HG02981 (cell line): ENCODE measurements around the gene HM13.
"Not testable (repeated sequence)": the region's sequence is repeated elsewhere in the genome, so short reads cannot be mapped to it uniquely, and the experiment has no call there.

ENCODE experiments used
- ATAC-seq: cut with Tn5 transposase; IDR thresholded peaks from one replicate; pipeline ENCODE4 v1.9.1; 2021; ENCODE audit warnings: mild to moderate bottlenecking, moderate library complexity; ENCODE audit not compliant: unreplicated experiment

The HM13 gene

DNA sequence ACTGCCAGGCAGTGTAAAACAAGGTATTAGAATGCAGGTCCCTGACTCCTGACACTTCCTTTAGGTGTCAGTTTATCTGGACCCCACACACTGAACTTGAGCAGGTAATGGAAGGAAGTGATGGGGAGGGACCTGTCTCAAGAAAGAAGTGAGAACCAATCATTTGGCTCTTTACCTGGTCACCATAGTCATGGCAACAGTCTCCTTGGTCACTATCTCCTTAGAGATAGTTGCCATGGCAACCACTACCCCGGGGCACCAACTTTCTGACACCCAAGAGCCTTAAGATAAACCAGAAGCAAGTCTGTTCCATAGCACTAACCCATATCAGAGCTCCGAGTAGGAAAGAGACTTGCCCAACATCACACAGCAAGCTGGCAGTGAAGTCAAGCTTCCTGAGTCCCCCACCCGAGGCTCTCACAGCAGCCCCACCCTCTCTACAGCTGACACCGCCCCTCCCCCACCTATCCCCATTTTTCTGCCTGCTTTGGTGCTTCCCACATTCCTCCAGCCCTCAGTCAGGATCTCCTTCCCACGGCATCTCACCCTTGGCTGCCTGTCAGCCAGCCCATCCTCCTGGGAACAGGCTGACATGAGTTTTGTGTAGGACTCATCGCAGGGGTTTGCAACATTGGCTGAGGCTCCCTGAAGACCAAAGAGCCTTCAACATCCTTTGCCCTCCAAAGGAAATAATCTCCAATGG, 16.3 kb upstream of the HM13 start:
- no peak for ATAC-seq

DNA sequence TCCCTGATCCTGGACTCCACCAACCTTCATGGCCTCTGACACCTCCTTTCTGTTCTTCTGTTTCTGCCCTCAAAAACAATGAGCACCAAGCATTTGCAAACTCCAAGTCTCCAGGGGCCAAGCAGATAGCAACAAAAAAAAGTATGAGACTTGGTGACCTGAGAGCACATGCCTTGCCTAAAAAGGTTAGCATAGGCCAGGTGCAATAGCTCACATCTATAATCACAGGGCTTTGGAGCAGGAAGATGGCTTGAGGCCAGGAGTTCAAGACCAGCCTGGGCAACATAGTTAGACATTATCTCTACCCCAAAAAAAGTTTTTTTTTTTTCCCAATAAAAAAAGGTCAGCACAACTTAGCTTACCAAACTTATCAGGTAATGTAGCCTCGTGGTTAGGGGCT, 13.7 kb upstream of the HM13 start:
- ATAC-seq, result no peak

DNA sequence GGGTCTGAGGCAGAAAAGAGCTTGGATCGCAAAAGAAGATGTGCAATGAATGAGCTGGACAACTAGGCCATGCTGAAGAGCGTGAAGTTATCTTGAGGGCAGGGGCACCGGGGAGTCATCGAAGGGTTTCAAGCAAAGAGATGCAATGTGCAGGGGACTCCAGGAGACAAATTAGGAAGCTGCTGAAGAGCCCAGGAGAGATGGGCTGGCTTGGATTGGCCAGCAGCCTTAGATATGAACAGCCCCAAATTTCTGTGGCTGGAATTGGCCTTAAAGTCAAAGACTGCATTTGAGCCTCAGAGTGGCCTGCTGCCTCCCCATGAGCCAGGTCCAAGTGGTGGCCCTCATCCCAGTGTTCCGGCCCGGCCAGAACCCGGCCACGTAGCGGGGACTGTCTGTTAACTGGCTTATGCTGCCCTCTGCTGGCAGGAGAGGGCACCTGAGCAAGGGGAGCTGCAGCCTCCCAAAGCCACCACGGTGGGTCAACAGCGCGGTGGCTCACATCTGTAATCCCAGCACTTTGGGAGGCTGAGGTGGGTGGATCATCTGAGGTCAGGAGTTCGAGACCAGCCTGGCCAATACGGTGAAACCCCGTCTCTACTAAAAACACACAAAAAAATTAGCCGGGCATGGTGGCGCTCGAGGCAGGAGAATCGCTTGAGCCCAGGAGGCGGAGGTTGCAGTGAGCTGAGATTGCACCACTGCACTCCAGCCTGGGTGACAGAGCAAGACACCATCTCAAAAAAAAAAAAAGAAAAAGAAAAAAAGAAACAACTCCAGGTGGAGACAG, 11.2 kb upstream of the HM13 start:
- ATAC-seq, result peak; percentile 93

DNA sequence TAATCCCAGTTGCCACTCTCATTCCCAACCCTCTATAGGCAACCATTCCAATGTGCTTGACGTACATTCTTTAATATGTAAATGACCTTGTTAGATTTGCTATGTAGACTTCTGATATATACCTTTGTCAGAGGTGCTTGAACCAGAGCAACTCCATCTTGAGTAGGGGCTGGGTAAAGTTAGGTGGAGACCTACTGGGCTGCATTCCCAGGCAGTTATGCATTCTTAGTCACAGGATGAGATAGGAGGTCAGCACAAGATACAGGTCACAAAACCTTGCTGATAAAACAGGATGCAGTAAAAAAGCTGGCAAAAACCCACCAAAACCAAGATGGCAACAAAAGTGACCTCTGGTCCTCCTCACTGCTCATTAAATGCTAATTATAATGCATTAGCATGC, 8.3 kb upstream of the HM13 start:
- no peak for ATAC-seq

DNA sequence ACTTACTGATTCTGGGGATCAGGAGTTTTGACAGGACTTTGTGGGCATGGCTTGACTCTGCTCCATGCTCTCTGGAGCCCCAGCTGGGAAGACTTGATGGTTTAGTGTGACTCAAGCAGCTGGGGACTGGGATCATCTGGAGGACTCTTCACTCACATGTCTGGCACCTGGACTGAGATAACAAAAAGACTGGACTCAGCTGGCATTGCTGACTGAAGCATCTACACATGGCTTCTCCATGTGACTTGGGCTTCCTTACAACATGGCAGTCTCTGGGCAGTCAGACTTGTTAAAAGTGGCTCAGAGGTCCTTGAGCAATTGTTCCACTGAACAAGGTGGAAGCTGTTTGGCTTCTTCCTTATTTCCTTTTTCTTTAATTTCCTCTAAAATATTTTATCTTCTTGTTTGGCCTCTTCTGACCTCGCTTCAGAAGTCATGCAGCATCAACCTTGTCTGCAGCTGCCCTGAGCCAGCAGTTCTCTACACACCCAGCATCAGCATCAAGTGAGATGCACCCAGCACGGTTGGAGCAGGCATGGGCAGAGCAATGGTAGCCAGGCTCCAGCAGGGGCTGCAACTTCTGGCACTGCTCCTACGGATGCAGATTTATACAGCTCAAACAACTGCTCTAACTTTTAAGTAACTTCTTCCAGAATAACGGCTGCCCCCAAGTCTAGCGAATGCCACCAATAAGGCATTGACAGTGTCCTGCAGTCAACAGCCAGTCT, 5.6 kb upstream of the HM13 start:
- ATAC-seq, result no peak

DNA sequence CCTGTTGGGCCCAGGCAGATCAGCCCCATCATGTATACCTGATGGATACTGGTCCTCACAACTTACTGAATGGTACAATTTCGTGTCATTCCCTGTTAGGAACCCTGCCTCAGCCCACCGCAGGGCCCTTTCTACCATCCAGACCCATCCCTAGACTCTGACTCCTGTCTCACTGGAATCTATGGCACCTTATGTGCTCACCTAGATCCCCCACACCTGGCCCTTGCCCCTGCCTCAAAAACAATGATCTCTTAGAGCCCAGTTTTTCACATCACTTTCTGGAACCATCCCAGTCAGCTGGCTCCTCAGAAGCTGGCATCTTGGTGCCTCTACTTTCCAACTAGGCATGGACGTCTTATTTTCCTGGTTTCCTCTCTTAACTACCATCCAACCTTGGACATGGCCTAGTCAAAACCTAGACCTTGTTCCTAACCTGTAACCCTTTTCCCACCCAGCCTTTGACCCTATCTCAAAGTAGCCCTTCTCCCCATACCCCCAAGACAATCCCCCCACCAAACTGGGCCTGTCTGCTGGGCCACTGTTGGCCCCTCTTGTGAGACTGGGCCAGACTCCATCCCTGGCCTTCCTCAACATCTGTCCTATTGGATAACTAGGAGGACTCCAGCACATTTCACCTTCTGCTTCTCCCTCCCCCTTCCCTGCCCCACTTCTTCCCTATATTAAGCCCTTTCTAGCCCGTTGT, 981 bp downstream of the HM13 start:
- ATAC-seq, result no peak

DNA sequence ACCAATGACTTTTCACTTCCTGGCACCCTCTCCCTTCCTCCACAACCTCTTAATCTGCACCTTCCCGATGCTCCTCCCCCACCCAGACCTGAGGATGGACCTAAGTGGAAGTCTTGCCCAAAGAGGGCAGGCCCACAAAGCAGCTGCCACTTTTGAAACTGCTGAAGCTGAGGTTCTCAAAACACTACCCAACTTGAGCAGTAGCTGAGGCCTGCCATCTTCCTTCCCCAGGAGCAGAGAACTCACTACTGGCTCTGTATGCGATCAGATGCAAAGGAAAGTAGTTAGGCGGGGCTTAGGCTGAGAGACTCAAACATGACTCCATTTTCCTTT, 1.5 kb downstream of the HM13 start:
- no peak for ATAC-seq

DNA sequence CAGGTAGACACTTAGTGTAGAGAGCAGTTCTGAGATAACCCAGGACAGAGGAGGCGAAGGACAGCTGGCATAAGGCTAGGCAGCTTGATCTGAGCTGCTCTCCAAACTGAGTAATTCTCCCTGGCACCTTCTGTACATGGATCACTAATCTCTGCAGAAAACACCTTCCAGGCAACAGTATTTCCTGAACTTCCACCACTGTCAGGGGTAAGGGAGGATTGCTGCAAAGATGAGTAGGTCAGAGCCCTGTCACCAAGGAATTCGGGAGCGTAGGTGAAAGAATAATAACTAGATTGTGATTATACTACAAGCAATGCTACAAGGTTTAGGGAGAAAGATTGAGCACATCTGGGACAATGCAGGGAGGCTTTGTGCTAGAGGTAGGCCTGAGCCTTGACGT, 1.9 kb downstream of the HM13 start:
- ATAC-seq, result no peak

DNA sequence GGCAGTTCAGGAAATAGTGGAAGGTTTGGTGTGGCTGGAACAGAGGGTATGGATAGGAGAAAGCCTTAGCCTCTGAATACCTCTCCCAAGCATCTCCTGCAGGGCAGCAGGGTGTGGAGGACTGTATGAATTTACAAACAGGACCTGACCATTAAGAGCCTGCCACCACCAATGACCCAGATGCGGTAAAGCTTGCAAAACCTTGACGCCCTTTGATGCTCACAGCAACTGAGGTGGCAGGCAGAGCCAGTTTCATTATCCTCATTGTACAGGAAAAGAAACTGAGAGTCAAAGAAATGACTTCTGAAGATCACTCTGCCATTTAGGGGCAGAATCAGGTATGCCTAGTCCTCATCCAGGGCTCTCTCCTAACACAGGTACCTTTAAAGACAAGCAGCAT, 2.4 kb downstream of the HM13 start:
- ATAC-seq, result no peak

DNA sequence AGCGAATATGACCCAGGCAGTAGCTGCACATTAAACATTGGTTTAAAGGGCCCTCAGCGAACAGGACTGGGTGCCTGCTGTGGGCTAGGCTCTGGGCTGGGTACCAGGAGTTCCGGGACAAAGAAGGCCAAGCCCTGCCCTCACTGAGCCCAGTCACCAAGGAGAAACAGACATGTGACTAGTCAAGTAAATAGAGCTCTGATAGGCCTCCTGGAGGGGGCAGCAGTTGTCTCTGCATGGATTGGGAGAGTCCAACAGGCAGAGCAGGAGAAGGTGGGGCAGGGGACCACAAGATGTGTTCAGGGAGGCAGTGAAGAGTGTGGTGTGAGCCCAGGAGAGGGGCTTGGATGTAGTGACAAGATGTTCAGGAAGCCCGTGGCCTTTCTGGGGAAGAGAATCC, 3.1 kb downstream of the HM13 start:
- no peak for ATAC-seq

DNA sequence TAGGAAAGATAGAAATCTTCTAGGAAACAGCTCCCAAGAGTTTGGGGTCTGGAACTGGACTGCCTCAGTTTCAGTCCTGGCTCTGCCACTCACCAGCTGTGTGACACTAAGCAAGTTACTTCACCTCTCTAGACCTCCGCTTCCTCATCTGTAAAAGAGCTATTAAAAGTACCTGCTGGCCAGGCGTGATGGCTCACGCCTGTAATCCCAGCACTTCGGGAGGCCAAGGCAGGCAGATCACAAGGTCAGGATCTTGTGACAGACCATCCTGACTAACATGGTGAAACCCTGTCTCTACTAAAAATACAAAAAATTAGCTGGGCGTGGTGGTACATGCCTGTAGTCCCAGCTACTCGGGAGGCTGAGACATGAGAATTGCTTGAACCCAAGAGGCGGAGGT, 7.0 kb downstream of the HM13 start:
- ATAC-seq, result not testable (repeated sequence)

DNA sequence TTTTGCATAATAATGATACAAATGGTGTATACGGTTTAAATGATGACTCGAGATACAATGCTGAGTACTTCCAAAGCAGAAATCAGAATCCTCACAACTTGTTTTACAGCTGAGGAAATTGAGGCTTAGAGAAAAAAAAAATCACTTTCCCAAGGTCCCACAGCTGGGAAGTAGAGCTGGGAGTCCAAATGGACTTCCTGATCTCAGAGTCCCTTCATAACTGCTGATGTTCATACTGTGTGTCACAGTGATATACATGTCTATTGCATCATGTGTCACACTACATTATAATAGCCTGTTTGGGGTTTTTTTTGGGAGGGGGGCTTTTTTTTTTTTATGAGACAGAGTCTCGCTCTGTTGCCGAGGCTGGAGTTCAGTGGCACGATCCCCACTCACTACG, 8.5 kb downstream of the HM13 start:
- no peak for ATAC-seq

DNA sequence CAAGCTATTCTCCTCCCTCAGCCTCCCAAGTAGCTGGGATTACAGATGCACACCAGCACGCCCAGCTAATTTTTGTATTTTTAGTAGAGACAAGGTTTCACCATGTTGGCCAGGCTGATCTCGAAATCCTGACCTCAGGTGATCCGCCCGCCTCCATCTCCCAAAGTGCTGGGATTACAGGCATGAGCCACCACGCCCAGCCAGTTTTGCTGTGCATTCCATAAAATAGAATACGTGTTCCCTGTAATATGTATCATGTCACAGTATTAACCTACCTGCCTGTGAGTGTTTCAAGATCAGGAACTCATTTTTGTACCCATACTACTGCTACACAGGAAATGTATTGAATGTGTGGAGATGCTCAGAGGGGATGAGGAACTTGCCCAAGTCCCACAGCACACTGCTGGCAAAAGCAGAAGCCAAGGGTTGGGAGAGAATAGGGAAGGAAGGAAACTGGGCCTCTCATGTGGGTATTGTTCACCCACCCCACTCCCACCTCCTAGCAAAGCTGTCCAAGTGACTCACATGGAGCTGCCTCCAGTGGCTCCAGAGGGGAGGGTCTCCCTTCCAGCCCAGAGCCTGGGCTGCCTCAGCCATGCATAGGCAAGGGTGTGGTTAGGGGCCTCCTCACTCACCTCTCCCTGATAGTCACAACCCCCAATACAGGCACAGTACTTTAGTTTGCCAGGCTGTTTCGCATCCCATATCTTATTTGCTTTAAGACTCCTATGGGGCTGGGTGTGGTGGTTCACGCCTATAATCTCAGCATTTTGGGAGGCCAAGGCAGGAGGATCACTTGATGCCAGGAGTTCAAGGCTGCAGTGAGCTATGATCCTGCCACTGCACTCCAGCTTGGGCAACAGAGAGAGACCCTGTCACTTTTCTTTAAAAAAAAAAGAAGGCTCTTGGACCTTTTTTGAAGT, 9.4 kb downstream of the HM13 start:
- no peak for ATAC-seq

DNA sequence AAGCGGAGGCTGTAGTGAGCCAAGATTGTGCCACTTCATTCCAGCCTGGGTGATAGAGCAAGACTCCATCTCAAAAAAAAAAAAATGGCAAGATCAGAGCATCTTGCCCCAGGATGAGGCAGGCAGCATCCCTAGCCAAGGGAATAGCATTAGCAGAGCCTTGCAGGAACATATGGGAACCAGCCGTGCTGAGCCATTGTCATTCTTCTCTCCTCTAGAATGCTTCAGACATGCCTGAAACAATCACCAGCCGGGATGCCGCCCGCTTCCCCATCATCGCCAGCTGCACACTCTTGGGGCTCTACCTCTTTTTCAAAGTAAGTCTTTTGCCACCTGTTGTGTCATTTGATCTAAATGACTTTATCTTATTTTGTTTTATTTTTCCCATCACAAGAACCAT, 13.0 kb downstream of the HM13 start:
- no peak for ATAC-seq

DNA sequence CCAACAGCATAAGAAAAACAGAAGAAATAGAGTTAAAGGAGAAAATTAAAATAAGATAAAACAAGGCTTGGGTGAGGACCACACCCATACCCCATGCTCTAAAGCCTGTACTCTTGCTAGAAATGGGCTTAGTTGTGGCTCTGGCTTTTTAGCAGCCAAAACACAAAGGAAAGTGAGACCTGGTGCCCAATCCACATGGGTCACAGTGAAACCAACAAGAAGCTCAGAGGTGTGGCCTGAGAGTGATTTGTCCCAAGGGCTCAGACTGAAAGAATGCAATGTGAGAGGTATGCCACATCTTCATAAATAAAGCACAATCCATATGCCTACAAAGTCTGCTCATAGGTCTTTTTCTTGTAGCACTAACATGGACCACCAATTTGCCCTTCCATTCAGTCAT, 21.1 kb downstream of the HM13 start:
- no peak for ATAC-seq

DNA sequence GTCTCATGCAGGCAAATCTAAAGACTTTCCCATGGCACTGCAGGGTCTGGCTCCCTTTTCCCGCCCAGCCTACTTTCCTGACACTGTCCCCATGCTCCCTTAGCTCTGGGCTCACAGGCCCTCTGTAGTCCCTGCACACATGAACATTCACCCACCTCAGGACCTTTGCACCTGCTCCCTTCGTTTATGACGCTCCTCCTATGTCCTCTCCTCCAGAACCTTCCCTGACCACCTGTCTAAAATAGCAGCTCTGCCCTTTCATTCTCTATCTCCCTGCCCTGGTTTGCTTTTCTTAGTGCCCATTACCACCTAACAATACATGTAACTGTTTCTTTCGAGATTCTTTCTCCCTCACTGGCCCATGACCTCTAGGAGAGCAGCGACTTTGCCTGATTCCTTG, 22.3 kb downstream of the HM13 start:
- ATAC-seq, result no peak

DNA sequence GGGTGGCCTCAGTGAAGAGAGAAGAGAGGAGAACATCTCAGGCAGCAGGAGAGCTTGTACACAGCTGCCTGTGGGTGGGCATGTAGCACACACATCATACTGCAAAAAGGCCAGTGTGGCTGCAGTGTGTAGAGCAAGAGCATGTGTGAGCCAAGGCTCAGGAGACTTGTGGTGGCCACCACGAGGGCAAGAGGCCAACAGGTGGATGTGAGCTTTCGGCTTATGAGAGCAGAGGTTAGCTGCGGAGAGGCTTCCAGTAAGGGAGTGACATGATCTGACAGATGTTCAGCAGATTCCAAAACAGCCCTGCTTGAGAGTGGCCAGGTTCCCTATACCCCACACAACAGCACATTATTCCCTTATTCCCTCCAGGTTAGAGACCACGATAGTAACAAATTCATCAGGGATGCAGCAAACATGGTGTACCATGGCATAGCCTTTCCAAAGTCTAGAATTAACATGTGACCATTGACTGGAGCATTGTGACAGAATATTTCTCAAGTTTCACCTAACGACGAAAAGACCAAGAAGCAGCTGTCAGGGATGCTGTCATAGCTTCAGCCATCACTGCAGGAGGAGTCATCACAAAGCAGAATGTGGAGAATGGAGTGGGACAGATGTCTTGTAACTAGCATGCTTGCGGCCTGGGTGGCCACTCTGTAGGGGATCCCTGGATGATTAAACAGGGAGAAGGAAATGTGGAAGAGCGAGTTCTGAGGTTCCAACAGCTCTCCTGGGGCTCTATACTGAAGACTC, 23.1 kb downstream of the HM13 start:
- ATAC-seq, result no peak

DNA sequence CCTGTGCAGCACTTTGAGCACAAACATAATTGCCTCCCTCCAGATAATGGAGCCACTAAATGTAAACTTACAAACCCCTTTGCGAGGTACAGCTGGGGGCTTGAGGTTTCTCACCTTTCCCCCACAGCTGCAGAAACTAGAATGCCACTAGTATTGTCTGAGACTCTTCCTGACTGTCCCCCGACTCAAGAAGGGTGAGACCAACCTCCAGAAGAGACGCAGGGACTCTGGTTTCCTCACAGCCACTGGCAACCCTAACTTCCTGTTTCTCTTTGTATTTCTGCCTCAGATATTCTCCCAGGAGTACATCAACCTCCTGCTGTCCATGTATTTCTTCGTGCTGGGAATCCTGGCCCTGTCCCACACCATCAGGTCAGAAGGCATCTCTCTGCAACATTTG, 23.6 kb downstream of the HM13 start:
- ATAC-seq, result no peak

DNA sequence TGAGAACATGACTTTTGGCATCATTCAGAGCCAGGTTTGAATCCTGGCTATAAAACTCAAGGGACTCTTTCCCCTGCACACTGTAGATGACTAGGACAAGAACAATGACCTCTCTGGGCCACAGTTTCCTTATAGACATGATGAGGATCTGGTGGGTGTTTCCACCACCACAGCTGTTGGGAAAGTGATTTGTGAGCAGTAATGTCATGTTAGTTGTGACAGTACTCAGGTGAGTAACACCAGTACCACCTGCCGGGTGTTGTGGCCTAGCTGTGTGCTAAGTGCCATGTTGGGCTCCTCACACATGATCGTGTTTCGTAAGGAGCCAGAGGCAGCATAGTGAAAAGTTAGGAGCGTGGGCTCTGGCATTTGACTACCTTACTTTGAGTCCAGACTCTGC, 24.1 kb downstream of the HM13 start:
- no peak for ATAC-seq

DNA sequence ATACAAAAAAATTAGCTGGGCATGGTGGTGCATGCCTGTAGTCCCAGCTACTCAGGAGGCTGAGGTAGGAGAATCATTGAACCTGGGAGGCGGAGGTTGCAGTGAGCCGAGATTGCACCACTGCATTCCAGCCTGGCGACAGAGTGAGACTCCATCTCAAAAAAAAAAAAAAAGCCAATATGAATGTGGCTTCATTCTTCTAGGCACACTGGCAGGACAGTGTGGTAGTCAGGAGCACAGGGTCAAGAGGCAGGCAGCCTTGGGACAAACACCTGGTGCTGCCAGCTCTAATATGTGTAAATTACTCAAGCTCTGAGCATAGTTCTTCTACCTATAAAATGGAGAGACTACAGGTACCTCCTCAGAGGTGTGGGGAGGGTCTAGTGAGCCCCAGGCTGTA, 25.4 kb downstream of the HM13 start:
- ATAC-seq, result not testable (repeated sequence)
